Measurements from ENCODE around the gene KLHDC4. TPM values are rescaled to one million over a fixed set of nuclear protein-coding genes. Genes with fewer than 3 reads are reported as not detected.
A peak's percentile ranks its signal among the peaks of the same experiment; 100 is the strongest.
"Not testable (repeated sequence)": the region's sequence is repeated elsewhere in the genome, so short reads cannot be mapped to it uniquely, and the experiment has no call there.

Gene KLHDC4
- total RNA-seq, 5 donors from 2014 or later (not counting 1 experiment from before 2014, with no cell fraction given) = 104 to 136 (median 116) TPM

- H3K27me3 Mint-ChIP-seq = no peaks in the 10 kb centered on the region
- peaks cover 38 to 42% (median 41%) of the 10 kb centered on the region in 3 donors for H3K4me1 Mint-ChIP-seq
- peak; percentile 80 to 96 (median 88) for DNase-seq
- Histone ChIP-seq H3K9me3 (no peaks in the 10 kb centered on the region), H3K27ac (ENCODE audit: low read length) (no peak overlapping the region), H3K27me3 (replicated peaks in 1 of 2; ENCODE audit: control insufficient read depth in 2 of 2, extremely low read depth in 1 of 2, insufficient read depth in 2 of 2, low read length in 1 of 2) (peaks cover 0 to 8% of the 10 kb centered on the region in 2 experiments), H3K4me1 (ENCODE audit: control insufficient read depth in 1 of 2, extremely low read depth in 1 of 2, insufficient read depth in 2 of 2, low read length in 2 of 2) (peaks cover 25 to 44% of the 10 kb centered on the region in 2 experiments), H3K36me3 (ENCODE audit: control insufficient read depth in 2 of 2, extremely low read depth in 1 of 2, insufficient read depth in 1 of 2, low read length in 1 of 2) (no peaks in the 10 kb centered on the region), H3K4me3 (ENCODE audit: control insufficient read depth in 1 of 2, extremely low read depth in 1 of 2, low read length in 1 of 2) (no peak overlapping the region)
- no peaks in the 10 kb centered on the region for H3K9me3 Mint-ChIP-seq
- no peaks in the 10 kb centered on the region for H3K36me3 Mint-ChIP-seq
- peak; percentile 87 to 91 (median 88) for ATAC-seq (replicated peaks in 1 of 4)
- ChIA-PET CTCF (interaction anchor here (0.5 to 4.1 kb wide), 33 partner anchors 10 to 718 kb away, joined by 3 to 165 read pairs (median 4); partner anchors contain the start of genes BANP (in 1 of the 2), KLHDC4 (in 1 of the 2) and SLC7A5 (in 1 of the 2)), POLR2A (interaction anchor here (0.6 to 1.0 kb wide), 5 partner anchors 39 to 149 kb away, joined by 3 to 4 read pairs (median 3); partner anchors contain the start of gene SLC7A5 (in 1 of the 2))
- peak overlapping the region; percentile 5 to 78 (median 34) for H3K4me3 Mint-ChIP-seq
- H3K27ac Mint-ChIP-seq = peak overlapping the region; percentile 76 to 79
- WGBS (ENCODE audit: insufficient coverage) = 26% methylated on average over 38 of the region's 41 CpGs
Observed at GRCh38 chr16:87778830-87779579, 13.2 kb upstream of the KLHDC4 start.

DNA sequence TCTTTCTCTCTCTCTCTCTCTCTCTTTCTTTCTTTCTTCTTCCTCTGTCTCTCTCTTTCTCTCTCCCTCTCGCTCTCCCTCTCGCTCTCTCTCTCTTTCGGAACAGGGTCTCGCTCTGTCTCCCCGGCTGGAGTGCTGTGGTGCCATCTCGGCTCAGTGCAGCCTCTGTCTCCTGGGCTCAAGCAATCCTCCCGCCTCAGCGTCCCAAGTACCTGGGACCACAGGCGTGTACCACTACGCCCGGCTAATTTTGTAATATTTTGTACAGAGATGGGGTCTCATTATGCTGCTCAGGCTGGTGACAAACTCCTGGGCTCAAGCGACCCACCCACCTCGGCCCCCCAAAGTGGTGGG, 12.7 kb upstream of the KLHDC4 start:
- 100% methylated on average over 3 of the region's 13 CpGs for WGBS (ENCODE audit: insufficient coverage)
- H3K4me1 Mint-ChIP-seq = peaks cover 38 to 42% (median 41%) of the 10 kb centered on the region in 3 donors
- H3K4me3 Mint-ChIP-seq = peak overlapping the region in 1 of 3 donors; percentile 78
- ChIA-PET POLR2A (interaction anchor here in 1 of 2 donors (0.6 to 1.0 kb wide), 3 partner anchors 90 to 149 kb away, joined by 3 to 4 read pairs (median 4); partner anchors contain the start of gene SLC7A5), CTCF (interaction anchor here (0.5 to 4.1 kb wide), 29 partner anchors 9 to 719 kb away, joined by 3 to 165 read pairs (median 4); partner anchors contain the start of genes BANP (in 1 of the 2), KLHDC4 (in 1 of the 2) and SLC7A5 (in 1 of the 2))
- H3K9me3 Mint-ChIP-seq = no peaks in the 10 kb centered on the region
- H3K27ac Mint-ChIP-seq = peak overlapping the region; percentile 73 to 76
- Histone ChIP-seq H3K4me1 (ENCODE audit: control insufficient read depth in 1 of 2, extremely low read depth in 1 of 2, insufficient read depth in 2 of 2, low read length in 2 of 2) (peaks cover 25 to 44% of the 10 kb centered on the region in 2 experiments), H3K27me3 (replicated peaks in 1 of 2; ENCODE audit: control insufficient read depth in 2 of 2, extremely low read depth in 1 of 2, insufficient read depth in 2 of 2, low read length in 1 of 2) (peaks cover 0 to 4% of the 10 kb centered on the region in 2 experiments), H3K4me3 (ENCODE audit: control insufficient read depth in 1 of 2, extremely low read depth in 1 of 2, low read length in 1 of 2) (no peak overlapping the region), H3K36me3 (ENCODE audit: control insufficient read depth in 2 of 2, extremely low read depth in 1 of 2, insufficient read depth in 1 of 2, low read length in 1 of 2) (no peaks in the 10 kb centered on the region), H3K27ac (ENCODE audit: low read length) (no peak overlapping the region), H3K9me3 (no peaks in the 10 kb centered on the region)
- ATAC-seq (replicated peaks in 1 of 4) (no peak), DNase-seq (no peak)
- no peaks in the 10 kb centered on the region for H3K36me3 Mint-ChIP-seq
- no peaks in the 10 kb centered on the region for H3K27me3 Mint-ChIP-seq

DNA sequence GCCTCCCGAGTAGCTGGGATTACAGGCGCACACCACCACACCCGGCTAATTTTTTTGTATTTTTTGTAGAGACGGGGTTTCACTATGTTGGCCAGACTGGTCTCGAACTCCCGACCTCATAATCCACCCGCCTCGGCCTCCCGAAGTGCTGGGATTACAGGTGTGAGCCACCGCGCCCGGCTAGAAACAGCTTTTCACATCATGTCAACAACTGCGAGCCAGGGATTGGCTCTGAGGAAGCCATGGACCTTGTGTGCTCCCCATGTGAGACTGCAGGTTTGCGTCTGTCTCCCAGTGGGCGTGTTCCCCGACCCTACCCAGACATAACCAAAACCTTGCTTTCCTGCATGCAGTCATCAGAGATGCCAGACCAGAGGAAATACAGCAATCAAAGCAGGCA, 8.1 kb upstream of the KLHDC4 start:
- H3K27me3 ChIP-seq (replicated peaks in 1 of 2; ENCODE audit: control insufficient read depth in 2 of 2, extremely low read depth in 1 of 2, insufficient read depth in 2 of 2, low read length in 1 of 2); H3K27ac Mint-ChIP-seq; H3K27ac ChIP-seq (ENCODE audit: low read length); H3K4me3 ChIP-seq (ENCODE audit: control insufficient read depth in 1 of 2, extremely low read depth in 1 of 2, low read length in 1 of 2); CTCF ChIA-PET; ATAC-seq (replicated peaks in 1 of 4); H3K27me3 Mint-ChIP-seq; H3K36me3 ChIP-seq (ENCODE audit: control insufficient read depth in 2 of 2, extremely low read depth in 1 of 2, insufficient read depth in 1 of 2, low read length in 1 of 2); H3K4me3 Mint-ChIP-seq; H3K36me3 Mint-ChIP-seq; H3K9me3 ChIP-seq; H3K9me3 Mint-ChIP-seq; POLR2A ChIA-PET; DNase-seq: not testable (repeated sequence)
- peaks cover 6 to 15% of the 10 kb centered on the region in 2 experiments for H3K4me1 ChIP-seq (ENCODE audit: control insufficient read depth in 1 of 2, extremely low read depth in 1 of 2, insufficient read depth in 2 of 2, low read length in 2 of 2)
- peaks cover 17 to 19% (median 17%) of the 10 kb centered on the region in 3 donors for H3K4me1 Mint-ChIP-seq
- 100% methylated on average over 6 of the region's 16 CpGs for WGBS (ENCODE audit: insufficient coverage)

DNA sequence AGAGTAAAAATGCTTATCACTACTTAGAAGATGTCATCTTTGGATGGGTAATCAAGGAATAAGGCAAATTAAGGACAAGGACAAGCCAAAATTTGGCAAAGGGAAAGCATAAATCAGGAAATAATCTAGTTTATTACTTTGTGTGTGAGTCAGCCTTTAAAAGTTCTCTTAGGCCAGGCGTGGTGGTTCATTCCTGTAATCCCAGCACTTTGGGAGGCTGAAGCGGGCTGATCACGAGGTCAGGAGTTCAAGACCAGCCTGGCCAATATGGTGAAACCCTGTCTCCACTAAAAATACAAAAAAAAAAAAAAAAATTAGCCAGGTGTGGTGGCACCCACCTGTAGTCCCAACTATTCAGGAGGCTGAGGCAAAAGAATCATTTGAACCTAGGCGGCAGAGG, 1.7 kb upstream of the KLHDC4 start:
- H3K27me3 Mint-ChIP-seq; H3K36me3 Mint-ChIP-seq; H3K27ac ChIP-seq (ENCODE audit: low read length); H3K4me3 ChIP-seq (ENCODE audit: control insufficient read depth in 1 of 2, extremely low read depth in 1 of 2, low read length in 1 of 2); H3K9me3 Mint-ChIP-seq; DNase-seq; ATAC-seq (replicated peaks in 1 of 4); H3K9me3 ChIP-seq; H3K27me3 ChIP-seq (replicated peaks in 1 of 2; ENCODE audit: control insufficient read depth in 2 of 2, extremely low read depth in 1 of 2, insufficient read depth in 2 of 2, low read length in 1 of 2): not testable (repeated sequence)
- Mint-ChIP-seq H3K4me3 (peak overlapping the region; percentile 92 to 100 (median 99)), H3K4me1 (peaks cover 34 to 37% (median 35%) of the 10 kb centered on the region in 3 donors), H3K27ac (peak overlapping the region; percentile 39 to 61)
- peaks cover 20 to 37% of the 10 kb centered on the region in 2 experiments for H3K4me1 ChIP-seq (ENCODE audit: control insufficient read depth in 1 of 2, extremely low read depth in 1 of 2, insufficient read depth in 2 of 2, low read length in 2 of 2)
- ChIA-PET CTCF (interaction anchor here in 1 of 2 donors (1.3 kb wide), 1 partner anchor 43 kb away, joined by 3 read pairs; no protein-coding TSS in a partner anchor), POLR2A (interaction anchor here in 1 of 2 donors (0.6 kb wide), 1 partner anchor 374 kb away, joined by 3 read pairs; no protein-coding TSS in a partner anchor)
- H3K36me3 ChIP-seq (ENCODE audit: control insufficient read depth in 2 of 2, extremely low read depth in 1 of 2, insufficient read depth in 1 of 2, low read length in 1 of 2) = peaks cover 0 to 15% of the 10 kb centered on the region in 2 donors
- WGBS (ENCODE audit: insufficient coverage) = 90% methylated on average over 3 of the region's 4 CpGs

DNA sequence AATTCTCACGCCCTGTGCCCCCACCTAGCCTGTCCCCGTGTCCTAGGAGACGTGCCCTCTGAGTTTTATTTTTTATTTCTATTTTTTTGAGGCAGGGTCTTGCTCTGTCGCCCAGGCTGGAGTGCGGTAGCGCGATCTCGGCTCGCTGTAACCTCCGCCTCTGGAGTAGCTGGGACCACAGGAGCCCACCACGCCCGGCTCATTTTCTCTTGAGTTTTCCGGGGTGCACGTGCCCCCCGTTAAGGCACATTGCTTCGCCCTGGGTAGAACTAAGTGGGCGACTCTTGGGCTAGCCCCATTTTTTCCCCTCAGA, 655 bp upstream of the KLHDC4 start:
- Histone ChIP-seq H3K4me1 (ENCODE audit: control insufficient read depth in 1 of 2, extremely low read depth in 1 of 2, insufficient read depth in 2 of 2, low read length in 2 of 2) (peaks cover 23 to 47% of the 10 kb centered on the region in 2 experiments), H3K27ac (ENCODE audit: low read length) (peak overlapping the region; percentile 88), H3K9me3 (no peaks in the 10 kb centered on the region), H3K36me3 (ENCODE audit: control insufficient read depth in 2 of 2, extremely low read depth in 1 of 2, insufficient read depth in 1 of 2, low read length in 1 of 2) (peaks cover 8 to 20% of the 10 kb centered on the region in 2 donors), H3K27me3 (replicated peaks in 1 of 2; ENCODE audit: control insufficient read depth in 2 of 2, extremely low read depth in 1 of 2, insufficient read depth in 2 of 2, low read length in 1 of 2) (no peaks in the 10 kb centered on the region), H3K4me3 (ENCODE audit: control insufficient read depth in 1 of 2, extremely low read depth in 1 of 2, low read length in 1 of 2) (peak overlapping the region; percentile 76 to 97)
- Mint-ChIP-seq H3K4me1 (peaks cover 42 to 44% (median 44%) of the 10 kb centered on the region in 3 donors), H3K27me3 (no peaks in the 10 kb centered on the region), H3K27ac (peak overlapping the region in 1 of 2 donors; percentile 99), H3K36me3 (peaks cover 14% of the 10 kb centered on the region), H3K4me3 (peak overlapping the region; percentile 92 to 100 (median 99)), H3K9me3 (no peaks in the 10 kb centered on the region)
- POLR2A ChIA-PET = interaction anchor here in 1 of 2 donors (1.0 kb wide), 1 partner anchor 14 kb away, joined by 3 read pairs; no protein-coding TSS in a partner anchor
- no peak for DNase-seq
- CTCF ChIA-PET = interaction anchor here in 1 of 2 donors (0.6 to 3.1 kb wide), 5 partner anchors 13 to 130 kb away, joined by 4 to 18 read pairs (median 5); no protein-coding TSS in a partner anchor
- WGBS (ENCODE audit: insufficient coverage) = 47% methylated on average over 17 of the region's 17 CpGs
- ATAC-seq (replicated peaks in 1 of 4) = no peak

DNA sequence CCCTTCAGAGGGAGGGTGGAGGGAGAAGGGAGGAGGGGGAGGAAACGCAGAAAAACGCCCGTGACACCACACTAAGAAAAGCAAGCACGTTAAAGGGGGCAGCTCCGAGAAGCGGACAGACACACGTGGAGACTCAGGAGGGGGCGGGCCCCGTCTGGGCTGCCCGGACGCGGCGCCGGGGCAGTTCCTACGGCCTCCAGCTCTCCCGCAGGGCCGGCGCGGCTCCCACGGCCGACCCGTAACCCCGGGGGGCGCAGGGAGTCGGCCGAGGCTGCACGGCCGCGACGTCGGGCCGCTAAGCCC, 362 bp downstream of the KLHDC4 start:
- ATAC-seq (replicated peaks in 1 of 4) = peak; percentile 67 to 75 (median 71)
- H3K27me3 Mint-ChIP-seq = no peaks in the 10 kb centered on the region
- Histone ChIP-seq H3K4me3 (ENCODE audit: control insufficient read depth in 1 of 2, extremely low read depth in 1 of 2, low read length in 1 of 2) (peak overlapping the region; percentile 76 to 97), H3K9me3 (no peaks in the 10 kb centered on the region), H3K27me3 (replicated peaks in 1 of 2; ENCODE audit: control insufficient read depth in 2 of 2, extremely low read depth in 1 of 2, insufficient read depth in 2 of 2, low read length in 1 of 2) (no peaks in the 10 kb centered on the region), H3K36me3 (ENCODE audit: control insufficient read depth in 2 of 2, extremely low read depth in 1 of 2, insufficient read depth in 1 of 2, low read length in 1 of 2) (peaks cover 14 to 27% of the 10 kb centered on the region in 2 donors), H3K27ac (ENCODE audit: low read length) (peak overlapping the region; percentile 88), H3K4me1 (ENCODE audit: control insufficient read depth in 1 of 2, extremely low read depth in 1 of 2, insufficient read depth in 2 of 2, low read length in 2 of 2) (peaks cover 26 to 52% of the 10 kb centered on the region in 2 experiments)
- H3K4me1 Mint-ChIP-seq = peaks cover 44 to 52% (median 49%) of the 10 kb centered on the region in 3 donors
- under 1% methylated on average over 32 of the region's 32 CpGs for WGBS (ENCODE audit: insufficient coverage)
- H3K27ac Mint-ChIP-seq = peak overlapping the region; percentile 91 to 92
- peak overlapping the region; percentile 92 to 100 (median 99) for H3K4me3 Mint-ChIP-seq
- peak in 24 of 35 experiments; percentile 18 to 80 (median 70) for DNase-seq
- H3K9me3 Mint-ChIP-seq = no peaks in the 10 kb centered on the region
- CTCF ChIA-PET = interaction anchor here in 1 of 2 donors (1.1 to 3.1 kb wide), 5 partner anchors 14 to 185 kb away, joined by 4 to 18 read pairs (median 10); partner anchors contain the start of gene BANP
- POLR2A ChIA-PET = interaction anchor here in 1 of 2 donors (1.0 to 1.3 kb wide), 2 partner anchors 13 to 806 kb away, joined by 3 to 6 read pairs; no protein-coding TSS in a partner anchor
- peaks cover 20% of the 10 kb centered on the region for H3K36me3 Mint-ChIP-seq
